A673 (cell line): ENCODE data around the gene KIF26A. TPM values are rescaled to one million over a fixed set of nuclear protein-coding genes. Genes with fewer than 3 reads are reported as not detected.

Source experiments
- BruUV-seq: library from RNA; stranded (reverse); fragments of 400-500 nt; replicated peaks from 2 replicates; lab custom pipeline; 2021; lab: Mats Ljungman, UMichigan
- CTCF ChIA-PET: fragments of 300-600 bp; sonication (Branson Sonifier 250); formaldehyde crosslinking; loops from one replicate; lab custom pipeline; 2022; ENCODE audit warnings: antibody characterized with exemption; lab: Charles Lee
- POLR2A ChIA-PET: fragments of 300-600 bp; sonication (Branson Sonifier 250); formaldehyde crosslinking; loops from one replicate; lab custom pipeline; 2022; ENCODE audit warnings: antibody characterized with exemption; ENCODE audit not compliant: low non-redundant PET; lab: Charles Lee
- DNase-seq: peaks from one replicate; pipeline ENCODE4 v3.0.0-alpha.2; 2015; ENCODE audit warnings: low spot score
- H3K27ac ChIP-seq: fragments of 200-600 bp; sonication (generic); 2 replicates; pipeline ENCODE4 v1.5.1; 2016; ENCODE audit warnings: mixed run types, low read depth, mild to moderate bottlenecking, mixed read lengths, antibody characterized with exemption, low read length; ENCODE audit not compliant: poor library complexity, severe bottlenecking
- H3K27me3 ChIP-seq: fragments of 200-600 bp; sonication (generic); replicated peaks from 2 replicates; pipeline ENCODE4 v1.6.1; 2017; ENCODE audit warnings: mixed run types, low read depth, mild to moderate bottlenecking, mixed read lengths, antibody characterized with exemption, low read length; ENCODE audit not compliant: insufficient read depth, poor library complexity
- H3K36me3 ChIP-seq: fragments of 200-600 bp; sonication (generic); 2 replicates; pipeline ENCODE4 v1.6.1; 2016; ENCODE audit warnings: mixed run types, mild to moderate bottlenecking, mixed read lengths, antibody characterized with exemption, low read length; ENCODE audit not compliant: insufficient read depth, poor library complexity, severe bottlenecking
- H3K4me1 ChIP-seq: fragments of 200-600 bp; sonication (generic); 2 replicates; pipeline ENCODE4 v1.6.1; 2017; ENCODE audit warnings: mixed run types, mild to moderate bottlenecking, mixed read lengths, antibody characterized with exemption, low read length; ENCODE audit not compliant: insufficient read depth, poor library complexity, severe bottlenecking
- H3K4me3 ChIP-seq: fragments of 200-600 bp; sonication (generic); 2 replicates; pipeline ENCODE4 v1.5.1; 2016; ENCODE audit warnings: low read depth, mixed run types, mild to moderate bottlenecking, mixed read lengths, low read length; ENCODE audit not compliant: poor library complexity, severe bottlenecking
- H3K9me3 ChIP-seq: fragments of 200-600 bp; sonication (generic); 2 replicates; pipeline ENCODE4 v1.6.1; 2016; ENCODE audit warnings: mixed run types, low read depth, mild to moderate bottlenecking, mixed read lengths, antibody characterized with exemption, low read length; ENCODE audit not compliant: poor library complexity, severe bottlenecking
- EZH2 ChIP-seq: fragments of 200-600 bp; sonication (generic); IDR thresholded peaks from 2 replicates; pipeline ENCODE4 v1.6.1; 2017; ENCODE audit warnings: borderline replicate concordance, low read depth, mild to moderate bottlenecking, mixed read lengths, antibody characterized with exemption, low read length; ENCODE audit not compliant: poor library complexity, severe bottlenecking
- intact Hi-C: fragments of 100-400 bp; cut with micrococcal nuclease; formaldehyde crosslinking; loops from one replicate; pipeline ENCODE4 v1.10.0; 2022; ENCODE audit not compliant: unreplicated experiment
- total RNA-seq: library from RNA; stranded (reverse); gene quantifications from 2 replicates; pipeline ENCODE4 v1.2.3, GENCODE V29; 2021
- TF ChIP-seq, protein P1 (sequence below): fragments of 300-800, 200-600 bp; sonication (generic); conservative IDR thresholded peaks from 2 replicates; pipeline ENCODE4 v1.5.1; 2017; ENCODE audit warnings: low read depth, mild to moderate bottlenecking, antibody characterized with exemption, low read length, moderate library complexity, mixed read lengths

KIF26A gene
- total RNA-seq, 1 experiment from 2014 or later: 11.5 TPM

DNA sequence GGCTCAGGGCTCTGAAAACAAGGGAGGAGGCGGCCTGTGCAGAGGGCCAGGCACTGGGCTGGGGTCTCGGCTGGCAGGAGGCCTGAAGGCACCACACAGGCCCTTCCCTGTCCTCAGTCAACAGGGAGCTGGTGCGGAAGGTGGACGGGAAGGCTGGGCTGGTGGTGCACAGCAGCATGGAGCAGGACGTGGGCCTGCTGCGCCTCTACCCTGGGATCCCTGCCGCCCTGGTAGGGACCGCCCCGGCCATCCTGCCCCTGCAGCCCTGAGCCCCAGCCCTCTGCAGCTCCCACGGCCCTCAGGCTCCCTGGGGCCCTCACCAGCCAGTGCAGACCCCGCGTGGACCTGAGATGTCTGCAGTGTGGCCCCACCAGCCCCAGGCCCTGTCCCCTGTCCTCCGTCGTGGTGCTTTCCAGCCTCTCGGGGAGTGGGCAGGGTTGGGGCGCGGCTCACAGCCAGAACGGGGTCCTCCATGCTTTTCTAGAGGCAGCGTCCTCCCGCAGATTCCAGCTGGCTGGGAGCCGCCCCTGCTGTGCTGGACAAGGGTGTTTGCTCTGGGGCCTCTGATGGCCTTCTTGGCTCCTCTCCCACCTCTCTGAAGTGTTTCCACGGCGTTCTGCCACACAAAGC is 34.8 kb upstream of the KIF26A start:
- Histone ChIP-seq H3K27ac (no peak overlapping the region), H3K36me3 (no peaks in the 10 kb centered on the region), H3K4me1 (no peaks in the 10 kb centered on the region), H3K4me3 (no peak overlapping the region), H3K27me3 (no peaks in the 10 kb centered on the region), H3K9me3 (no peaks in the 10 kb centered on the region)
- no TSS peak for BruUV-seq
- no peak for DNase-seq
- ChIA-PET CTCF (no interaction called here), POLR2A (no interaction called here)
- TF ChIP-seq EZH2: no peak
- TF ChIP-seq, protein P1, sequence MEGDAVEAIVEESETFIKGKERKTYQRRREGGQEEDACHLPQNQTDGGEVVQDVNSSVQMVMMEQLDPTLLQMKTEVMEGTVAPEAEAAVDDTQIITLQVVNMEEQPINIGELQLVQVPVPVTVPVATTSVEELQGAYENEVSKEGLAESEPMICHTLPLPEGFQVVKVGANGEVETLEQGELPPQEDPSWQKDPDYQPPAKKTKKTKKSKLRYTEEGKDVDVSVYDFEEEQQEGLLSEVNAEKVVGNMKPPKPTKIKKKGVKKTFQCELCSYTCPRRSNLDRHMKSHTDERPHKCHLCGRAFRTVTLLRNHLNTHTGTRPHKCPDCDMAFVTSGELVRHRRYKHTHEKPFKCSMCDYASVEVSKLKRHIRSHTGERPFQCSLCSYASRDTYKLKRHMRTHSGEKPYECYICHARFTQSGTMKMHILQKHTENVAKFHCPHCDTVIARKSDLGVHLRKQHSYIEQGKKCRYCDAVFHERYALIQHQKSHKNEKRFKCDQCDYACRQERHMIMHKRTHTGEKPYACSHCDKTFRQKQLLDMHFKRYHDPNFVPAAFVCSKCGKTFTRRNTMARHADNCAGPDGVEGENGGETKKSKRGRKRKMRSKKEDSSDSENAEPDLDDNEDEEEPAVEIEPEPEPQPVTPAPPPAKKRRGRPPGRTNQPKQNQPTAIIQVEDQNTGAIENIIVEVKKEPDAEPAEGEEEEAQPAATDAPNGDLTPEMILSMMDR: no peak
- intact Hi-C loops: no loop called here

DNA sequence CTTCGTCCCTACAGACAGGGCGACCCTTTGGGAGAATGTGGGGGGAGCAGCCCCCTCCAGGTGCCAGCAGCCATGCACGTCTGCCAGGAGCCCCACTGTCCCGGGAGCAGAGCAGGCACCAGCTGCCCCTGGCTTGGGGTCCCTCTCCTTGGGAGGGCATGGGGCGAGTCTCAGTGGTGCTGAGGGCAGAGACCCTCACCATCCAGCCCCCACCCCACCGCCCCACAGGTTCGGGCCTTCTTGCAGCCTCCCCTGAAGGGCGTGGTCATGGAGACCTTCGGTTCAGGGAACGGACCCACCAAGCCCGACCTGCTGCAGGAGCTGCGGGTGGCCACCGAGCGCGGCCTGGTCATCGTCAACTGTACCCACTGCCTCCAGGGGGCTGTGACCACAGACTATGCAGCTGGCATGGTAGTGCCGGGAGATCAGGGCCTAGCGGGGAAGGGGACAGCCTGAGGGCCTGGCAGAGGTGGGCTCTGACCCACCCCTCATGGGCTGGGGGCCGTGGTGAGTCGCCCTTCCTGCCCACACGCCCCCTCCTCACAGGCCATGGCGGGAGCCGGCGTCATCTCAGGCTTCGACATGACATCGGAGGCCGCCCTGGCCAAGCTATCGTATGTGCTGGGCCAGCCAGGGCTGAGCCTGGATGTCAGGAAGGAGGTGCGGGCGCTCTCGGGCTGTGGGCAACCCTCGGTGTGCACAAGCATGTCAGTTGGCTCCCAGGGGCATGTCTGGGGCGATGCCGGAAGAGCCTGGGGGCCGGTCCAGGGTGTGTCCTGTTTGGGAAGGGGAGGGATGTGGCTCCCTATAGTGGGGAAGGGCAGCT is 34.1 kb upstream of the KIF26A start:
- DNase-seq: no peak
- BruUV-seq: no TSS peak
- no peak overlapping the region for H3K4me3 ChIP-seq
- intact Hi-C loops: no loop called here
- H3K4me1 ChIP-seq: no peaks in the 10 kb centered on the region
- ChIA-PET POLR2A (interaction anchor here (0.5 kb wide), 1 partner anchor 48 kb away, joined by 4 read pairs; no protein-coding TSS in a partner anchor), CTCF (no interaction called here)
- no peaks in the 10 kb centered on the region for H3K36me3 ChIP-seq
- no peaks in the 10 kb centered on the region for H3K9me3 ChIP-seq
- TF ChIP-seq, protein P1: no peak
- TF ChIP-seq EZH2: no peak
- H3K27ac ChIP-seq: no peak overlapping the region
- H3K27me3 ChIP-seq: no peaks in the 10 kb centered on the region

GRCh38 chr14:104105071-104105821 is 33.1 kb upstream of the KIF26A start:
- no peak for DNase-seq
- H3K4me1 ChIP-seq: no peaks in the 10 kb centered on the region
- CTCF ChIA-PET: no interaction called here
- TF ChIP-seq, protein P1: no peak
- POLR2A ChIA-PET: no interaction called here
- no TSS peak for BruUV-seq
- no peaks in the 10 kb centered on the region for H3K9me3 ChIP-seq
- no peak overlapping the region for H3K27ac ChIP-seq
- H3K27me3 ChIP-seq: no peaks in the 10 kb centered on the region
- H3K4me3 ChIP-seq: no peak overlapping the region
- intact Hi-C loops: no loop called here
- no peaks in the 10 kb centered on the region for H3K36me3 ChIP-seq
